ENCODE results near the gene PCDHB15.
"Not testable (repeated sequence)": the region's sequence is repeated elsewhere in the genome, so short reads cannot be mapped to it uniquely, and the experiment has no call there.

The PCDHB15 gene

GRCh38 chr5:141215504-141215903, 29.7 kb upstream of the PCDHB15 start:
- H3K9me3 ChIP-seq (ENCODE audit: control insufficient read depth, low read length); H3K36me3 ChIP-seq (ENCODE audit: control insufficient read depth, insufficient read depth, low read length); H3K4me3 ChIP-seq (ENCODE audit: extremely low read depth, insufficient read depth, low read length, poor library complexity, severe bottlenecking); H3K27ac ChIP-seq (ENCODE audit: low read depth, low read length, severe bottlenecking); H3K4me1 ChIP-seq (ENCODE audit: control insufficient read depth, insufficient read depth, low read length, poor library complexity, severe bottlenecking): not testable (repeated sequence)
- WGBS, 2 experiments (ENCODE audit: insufficient coverage in 2 of 2): 92 to 96% methylated on average over 13 to 25 of the region's 40 CpGs

GRCh38 chr5:141216035-141216434, 29.2 kb upstream of the PCDHB15 start:
- 80 to 97% methylated on average over 3 to 7 of the region's 26 CpGs for WGBS, 2 experiments (ENCODE audit: insufficient coverage in 2 of 2)
- H3K4me1 ChIP-seq (ENCODE audit: control insufficient read depth, insufficient read depth, low read length, poor library complexity, severe bottlenecking); H3K9me3 ChIP-seq (ENCODE audit: control insufficient read depth, low read length); H3K4me3 ChIP-seq (ENCODE audit: extremely low read depth, insufficient read depth, low read length, poor library complexity, severe bottlenecking); H3K27ac ChIP-seq (ENCODE audit: low read depth, low read length, severe bottlenecking); H3K36me3 ChIP-seq (ENCODE audit: control insufficient read depth, insufficient read depth, low read length): not testable (repeated sequence)

- Histone ChIP-seq H3K9me3 (ENCODE audit: control insufficient read depth, low read length) (peaks cover 9% of the 10 kb centered on the region), H3K4me3 (ENCODE audit: extremely low read depth, insufficient read depth, low read length, poor library complexity, severe bottlenecking) (no peak within 1 kb of the TSS), H3K27ac (ENCODE audit: low read depth, low read length, severe bottlenecking) (no peak within 1 kb of the TSS), H3K36me3 (ENCODE audit: control insufficient read depth, insufficient read depth, low read length) (no peaks in the 10 kb centered on the region), H3K4me1 (ENCODE audit: control insufficient read depth, insufficient read depth, low read length, poor library complexity, severe bottlenecking) (no peaks in the 10 kb centered on the region)
- WGBS, 2 experiments (ENCODE audit: insufficient coverage in 2 of 2): 52 to 56% methylated on average over 13 to 15 of the region's 15 CpGs
Observed at GRCh38 chr5:141223112-141223783, 21.9 kb upstream of the PCDHB15 start, which contains the start of gene PCDHB14. PCDHB14 (plus strand) TSS chr5:141223343; CDS start chr5:141223506, 163 bp downstream.

- not testable (repeated sequence) for H3K4me1 ChIP-seq (ENCODE audit: control insufficient read depth, insufficient read depth, low read length, poor library complexity, severe bottlenecking); H3K36me3 ChIP-seq (ENCODE audit: control insufficient read depth, insufficient read depth, low read length); H3K27ac ChIP-seq (ENCODE audit: low read depth, low read length, severe bottlenecking); H3K9me3 ChIP-seq (ENCODE audit: control insufficient read depth, low read length); H3K4me3 ChIP-seq (ENCODE audit: extremely low read depth, insufficient read depth, low read length, poor library complexity, severe bottlenecking)
- 93 to 96% methylated on average over 11 to 20 of the region's 40 CpGs for WGBS, 2 experiments (ENCODE audit: insufficient coverage in 2 of 2)
Observed at GRCh38 chr5:141224844-141225243, 20.4 kb upstream of the PCDHB15 start.

- H3K4me1 ChIP-seq (ENCODE audit: control insufficient read depth, insufficient read depth, low read length, poor library complexity, severe bottlenecking); H3K4me3 ChIP-seq (ENCODE audit: extremely low read depth, insufficient read depth, low read length, poor library complexity, severe bottlenecking); H3K27ac ChIP-seq (ENCODE audit: low read depth, low read length, severe bottlenecking); H3K9me3 ChIP-seq (ENCODE audit: control insufficient read depth, low read length); H3K36me3 ChIP-seq (ENCODE audit: control insufficient read depth, insufficient read depth, low read length): not testable (repeated sequence)
- WGBS, 2 experiments (ENCODE audit: insufficient coverage in 2 of 2): 94 to 96% methylated on average over 9 to 21 of the region's 30 CpGs
Observed at GRCh38 chr5:141225421-141225820, 19.8 kb upstream of the PCDHB15 start.

GRCh38 chr5:141234109-141234667, 11.0 kb upstream of the PCDHB15 start:
- Histone ChIP-seq H3K4me1 (ENCODE audit: control insufficient read depth, insufficient read depth, low read length, poor library complexity, severe bottlenecking) (no peaks in the 10 kb centered on the region), H3K27ac (ENCODE audit: low read depth, low read length, severe bottlenecking) (no peak overlapping the region), H3K36me3 (ENCODE audit: control insufficient read depth, insufficient read depth, low read length) (no peaks in the 10 kb centered on the region), H3K4me3 (ENCODE audit: extremely low read depth, insufficient read depth, low read length, poor library complexity, severe bottlenecking) (no peak overlapping the region), H3K9me3 (ENCODE audit: control insufficient read depth, low read length) (peaks cover 26% of the 10 kb centered on the region)
- WGBS, 2 experiments (ENCODE audit: insufficient coverage in 2 of 2): 88% methylated on average over 13 to 14 of the region's 15 CpGs

GRCh38 chr5:141235922-141236321, 9.3 kb upstream of the PCDHB15 start:
- H3K27ac ChIP-seq (ENCODE audit: low read depth, low read length, severe bottlenecking); H3K36me3 ChIP-seq (ENCODE audit: control insufficient read depth, insufficient read depth, low read length); H3K4me1 ChIP-seq (ENCODE audit: control insufficient read depth, insufficient read depth, low read length, poor library complexity, severe bottlenecking); H3K4me3 ChIP-seq (ENCODE audit: extremely low read depth, insufficient read depth, low read length, poor library complexity, severe bottlenecking): not testable (repeated sequence)
- peaks cover 38% of the 10 kb centered on the region for H3K9me3 ChIP-seq (ENCODE audit: control insufficient read depth, low read length)
- WGBS, 2 experiments (ENCODE audit: insufficient coverage in 2 of 2): 96 to 97% methylated on average over 18 to 27 of the region's 40 CpGs

GRCh38 chr5:141236516-141237313, 8.5 kb upstream of the PCDHB15 start:
- Histone ChIP-seq H3K4me3 (ENCODE audit: extremely low read depth, insufficient read depth, low read length, poor library complexity, severe bottlenecking) (no peak overlapping the region), H3K9me3 (ENCODE audit: control insufficient read depth, low read length) (peaks cover 41% of the 10 kb centered on the region), H3K4me1 (ENCODE audit: control insufficient read depth, insufficient read depth, low read length, poor library complexity, severe bottlenecking) (no peaks in the 10 kb centered on the region), H3K36me3 (ENCODE audit: control insufficient read depth, insufficient read depth, low read length) (no peaks in the 10 kb centered on the region), H3K27ac (ENCODE audit: low read depth, low read length, severe bottlenecking) (no peak overlapping the region)
- 93 to 96% methylated on average over 24 to 29 of the region's 32 CpGs for WGBS, 2 experiments (ENCODE audit: insufficient coverage in 2 of 2)

GRCh38 chr5:141241496-141241895, 3.7 kb upstream of the PCDHB15 start:
- Histone ChIP-seq H3K27ac (ENCODE audit: low read depth, low read length, severe bottlenecking) (no peak overlapping the region), H3K36me3 (ENCODE audit: control insufficient read depth, insufficient read depth, low read length) (no peaks in the 10 kb centered on the region), H3K9me3 (ENCODE audit: control insufficient read depth, low read length) (peaks cover 51% of the 10 kb centered on the region), H3K4me3 (ENCODE audit: extremely low read depth, insufficient read depth, low read length, poor library complexity, severe bottlenecking) (no peak overlapping the region), H3K4me1 (ENCODE audit: control insufficient read depth, insufficient read depth, low read length, poor library complexity, severe bottlenecking) (no peaks in the 10 kb centered on the region)
- 96 to 97% methylated on average over 37 to 43 of the region's 43 CpGs for WGBS, 2 experiments (ENCODE audit: insufficient coverage in 2 of 2)

GRCh38 chr5:141246971-141247370, 1.8 kb downstream of the PCDHB15 start:
- not testable (repeated sequence) for H3K4me3 ChIP-seq (ENCODE audit: extremely low read depth, insufficient read depth, low read length, poor library complexity, severe bottlenecking); H3K4me1 ChIP-seq (ENCODE audit: control insufficient read depth, insufficient read depth, low read length, poor library complexity, severe bottlenecking); H3K27ac ChIP-seq (ENCODE audit: low read depth, low read length, severe bottlenecking); H3K36me3 ChIP-seq (ENCODE audit: control insufficient read depth, insufficient read depth, low read length)
- 97% methylated on average over 16 of the region's 42 CpGs; no CpG with 5 or more reads in 1 of the 2 experiments for WGBS, 2 experiments (ENCODE audit: insufficient coverage in 2 of 2)
- H3K9me3 ChIP-seq (ENCODE audit: control insufficient read depth, low read length): peaks cover 46% of the 10 kb centered on the region

- peaks cover 46% of the 10 kb centered on the region for H3K9me3 ChIP-seq (ENCODE audit: control insufficient read depth, low read length)
- not testable (repeated sequence) for H3K4me3 ChIP-seq (ENCODE audit: extremely low read depth, insufficient read depth, low read length, poor library complexity, severe bottlenecking); H3K27ac ChIP-seq (ENCODE audit: low read depth, low read length, severe bottlenecking); H3K36me3 ChIP-seq (ENCODE audit: control insufficient read depth, insufficient read depth, low read length); H3K4me1 ChIP-seq (ENCODE audit: control insufficient read depth, insufficient read depth, low read length, poor library complexity, severe bottlenecking)
- 94 to 97% methylated on average over 23 to 31 of the region's 34 CpGs for WGBS, 2 experiments (ENCODE audit: insufficient coverage in 2 of 2)
Observed at GRCh38 chr5:141247434-141247833, 2.2 kb downstream of the PCDHB15 start.

Data from mesodermal cell (in vitro differentiated cells).